HG03196 (cell line): Measurements from ENCODE around the gene LIN54.
"Not testable (repeated sequence)": the region's sequence is repeated elsewhere in the genome, so short reads cannot be mapped to it uniquely, and the experiment has no call there.

Experiments
- ATAC-seq: cut with Tn5 transposase; IDR thresholded peaks from one replicate; pipeline ENCODE4 v1.9.1; 2021; ENCODE audit not compliant: unreplicated experiment

Gene LIN54

DNA sequence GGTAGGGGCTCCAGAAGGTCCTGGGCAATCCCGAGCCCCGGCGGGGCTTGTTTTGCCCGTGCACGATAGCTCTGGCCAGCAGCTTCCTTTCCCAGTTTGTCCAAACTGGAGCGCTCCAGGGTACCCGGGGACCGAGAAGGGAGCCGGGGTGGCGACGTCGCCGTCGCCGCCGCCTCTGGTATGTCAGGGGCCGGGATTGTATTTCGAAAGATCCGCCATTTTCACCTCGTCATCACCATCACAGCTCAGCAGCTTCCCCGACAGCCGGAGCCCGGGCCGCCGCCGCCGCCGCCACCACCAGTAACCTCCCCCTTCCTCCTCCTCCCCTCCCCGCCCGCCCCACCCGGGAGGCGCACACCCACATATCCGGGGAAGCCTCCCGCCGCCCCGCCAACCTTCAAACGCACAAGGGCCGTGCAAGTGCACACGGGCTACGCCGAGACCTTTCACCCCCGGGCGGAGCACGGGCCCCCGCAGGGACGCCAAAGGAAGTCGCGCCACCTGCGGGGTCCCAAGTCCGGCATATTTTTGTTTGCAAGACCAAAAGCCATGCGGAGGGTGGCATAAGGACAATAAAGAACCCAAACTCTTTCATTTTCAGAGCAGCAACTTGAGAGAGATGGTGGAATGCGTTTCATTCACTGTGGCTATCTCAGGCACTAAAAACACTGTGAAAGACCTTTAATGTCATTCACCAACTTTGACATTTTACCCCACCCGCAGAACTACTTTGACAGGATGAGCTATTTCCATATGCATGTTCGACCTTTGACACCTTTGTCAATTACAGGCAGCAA lies at the start of gene LIN54:
LIN54 (minus strand) TSS at position 302 of the 797 bp plus-strand sequence. CDS start 25,979 bp downstream, outside the sequence.
- ATAC-seq = peak; percentile 45

- no peak for ATAC-seq
Observed at GRCh38 chr4:83054928-83055327, 44.3 kb upstream of the LIN54 start.

- ATAC-seq = not testable (repeated sequence)
Observed at GRCh38 chr4:83048781-83049180, 38.2 kb upstream of the LIN54 start.

DNA sequence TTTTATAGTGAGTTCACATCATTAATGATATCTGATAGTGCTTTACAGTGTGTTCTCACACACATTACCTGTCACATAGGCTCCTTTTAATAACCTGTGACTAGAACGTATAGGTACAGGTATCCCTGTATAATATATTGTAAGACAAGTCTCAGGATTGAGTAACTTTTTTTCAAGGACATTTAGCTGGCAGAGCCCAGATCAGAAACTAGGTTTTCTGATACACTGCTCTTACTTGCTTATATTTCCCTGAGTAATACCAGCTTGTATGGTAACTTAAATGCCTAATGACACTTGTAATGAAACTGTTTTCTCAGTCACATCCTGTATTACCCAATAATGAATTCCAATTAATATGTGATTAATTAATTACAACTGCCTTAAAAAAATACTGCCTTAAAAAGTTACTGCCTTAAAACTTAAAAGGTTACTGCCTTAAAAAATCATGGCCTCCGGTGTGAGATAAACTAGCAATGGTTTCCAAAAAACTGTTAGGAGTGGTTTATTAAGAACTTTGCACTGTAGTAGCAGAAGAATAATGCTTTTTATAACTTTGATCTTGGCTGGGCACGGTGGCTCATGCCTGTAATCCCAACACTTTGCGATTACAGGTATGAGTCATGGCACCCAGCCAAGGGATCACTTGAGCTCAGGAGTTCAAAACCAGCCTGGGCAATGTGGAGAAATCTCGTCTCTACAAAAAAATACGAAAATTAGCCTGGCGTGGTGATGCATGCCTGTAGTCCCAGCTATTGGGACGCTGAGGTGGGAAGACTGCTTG lies 36.3 kb upstream of the LIN54 start:
- ATAC-seq = no peak

DNA sequence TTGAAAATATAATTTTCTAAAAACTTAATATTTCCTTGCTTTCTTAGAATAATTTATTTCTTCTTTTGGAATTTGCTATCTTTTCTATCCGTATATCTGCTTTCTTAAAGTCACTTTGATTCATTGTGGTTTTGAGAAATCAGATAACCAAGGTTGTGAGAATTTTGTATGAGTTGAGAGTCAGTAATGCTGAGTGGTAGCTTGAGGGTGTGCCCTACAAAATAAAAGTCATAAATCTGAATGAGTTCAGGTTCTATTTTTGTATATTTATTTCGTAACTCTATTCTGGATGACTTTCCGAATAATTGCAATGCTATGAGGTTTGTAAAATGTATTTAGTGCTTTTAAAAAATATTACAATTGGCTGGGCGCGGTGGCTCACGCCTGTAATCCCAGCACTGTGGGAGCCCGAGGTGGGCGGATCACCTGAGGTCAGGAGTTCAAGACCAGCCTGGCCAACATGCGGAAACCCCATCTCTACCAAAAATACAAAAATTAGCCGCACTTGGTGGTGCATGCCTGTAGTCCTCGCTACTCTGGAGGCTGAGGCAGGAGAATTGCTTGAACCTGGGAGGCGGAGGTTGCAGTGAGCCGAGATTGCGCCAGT lies 33.3 kb upstream of the LIN54 start:
- no peak for ATAC-seq

DNA sequence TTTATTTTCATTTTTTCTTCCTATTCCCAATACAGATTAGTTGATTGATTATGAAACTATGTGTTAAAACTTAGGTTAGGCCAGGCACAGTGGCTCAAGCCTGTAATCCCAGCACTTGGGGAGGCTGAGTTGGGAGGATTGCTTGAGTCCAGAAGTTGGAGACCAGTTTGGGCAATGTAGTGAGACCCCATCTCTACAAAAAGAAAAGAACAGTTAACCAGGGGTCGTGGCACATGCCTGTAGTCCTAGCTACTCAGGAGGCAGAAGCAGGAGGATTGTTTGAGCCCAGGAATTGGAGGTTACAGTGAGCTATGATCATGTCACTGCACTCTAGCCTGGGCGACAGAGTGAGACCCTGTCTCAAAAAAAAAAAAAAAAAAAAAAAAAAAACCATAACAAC lies 32.5 kb upstream of the LIN54 start:
- not testable (repeated sequence) for ATAC-seq

GRCh38 chr4:83040269-83040668 lies 29.6 kb upstream of the LIN54 start:
- no peak for ATAC-seq

DNA sequence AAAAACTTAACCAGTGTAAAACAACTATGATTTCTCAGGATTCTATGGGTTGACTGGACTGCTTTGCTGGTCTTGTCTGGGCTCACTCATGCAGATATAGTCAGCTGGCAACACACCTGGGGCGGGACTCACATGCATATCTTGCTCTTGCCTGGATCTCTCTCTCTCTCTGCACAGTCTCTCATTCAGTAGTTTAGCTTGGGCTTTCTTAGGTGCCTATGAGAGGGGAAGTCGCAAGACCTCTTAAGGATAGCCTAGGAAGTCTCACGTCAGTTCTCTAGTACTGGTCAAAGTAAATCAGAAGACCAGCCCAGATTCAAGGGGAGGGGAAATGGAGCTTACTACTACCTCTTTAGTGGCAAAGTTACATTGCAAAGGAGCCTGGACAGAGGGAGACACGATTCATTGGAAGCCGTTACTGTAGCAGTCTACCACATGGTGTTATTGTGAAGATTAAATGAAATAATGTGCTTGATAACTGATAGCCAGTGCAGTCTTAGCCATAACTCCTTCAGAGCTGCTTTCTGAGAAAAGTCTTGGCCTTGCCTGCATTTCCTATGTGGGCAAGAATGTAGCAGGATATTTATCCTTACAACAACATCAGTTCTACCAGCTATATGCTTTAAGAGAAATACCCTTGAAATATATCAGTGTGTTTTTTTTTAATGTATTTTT lies 26.5 kb upstream of the LIN54 start:
- no peak for ATAC-seq

DNA sequence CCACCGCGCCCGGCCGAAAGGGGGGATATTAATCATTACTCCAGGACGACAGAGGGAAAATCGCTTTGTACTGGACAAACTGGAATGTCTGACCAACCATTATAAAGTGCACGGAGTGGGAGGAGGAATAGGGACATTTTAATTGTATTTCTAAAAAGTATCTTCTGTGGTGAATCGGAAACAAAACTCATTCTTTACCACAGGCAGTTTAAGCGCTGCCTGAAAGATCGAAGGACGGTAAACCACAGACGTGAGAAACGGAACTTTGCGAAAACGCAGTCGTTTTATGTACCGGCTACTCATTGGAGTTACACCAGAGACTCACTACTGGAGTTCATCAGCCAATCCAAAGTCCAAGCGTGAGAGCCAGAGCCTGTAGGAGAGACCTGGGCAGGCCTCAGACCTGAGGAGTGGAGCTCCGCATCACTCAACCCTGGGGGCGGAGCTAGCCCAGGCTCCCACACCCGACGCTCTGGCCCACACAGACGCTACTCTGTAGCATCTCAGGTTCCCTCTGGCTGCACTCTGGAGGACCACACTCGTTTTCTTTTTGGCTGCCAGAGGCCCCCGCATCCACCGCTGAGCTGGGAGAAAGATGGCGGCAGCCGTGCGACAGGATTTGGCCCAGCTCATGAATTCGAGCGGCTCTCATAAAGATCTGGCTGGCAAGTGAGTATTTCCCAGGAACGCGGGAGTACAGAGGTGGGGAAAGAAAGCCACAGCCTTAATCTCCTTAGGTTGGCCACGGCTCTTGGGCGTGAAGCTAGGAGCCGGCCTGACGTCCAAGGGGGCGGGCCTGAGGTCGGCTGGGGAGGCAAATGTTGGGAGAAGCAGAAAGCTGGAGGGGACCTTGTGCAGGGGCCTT lies 24.2 kb upstream of the LIN54 start, which contains the start of gene COPS4:
COPS4 (plus strand) TSS at position 554 of the 865 bp plus-strand sequence; CDS start at position 596, 42 bp downstream.
- peak; percentile 99 for ATAC-seq

DNA sequence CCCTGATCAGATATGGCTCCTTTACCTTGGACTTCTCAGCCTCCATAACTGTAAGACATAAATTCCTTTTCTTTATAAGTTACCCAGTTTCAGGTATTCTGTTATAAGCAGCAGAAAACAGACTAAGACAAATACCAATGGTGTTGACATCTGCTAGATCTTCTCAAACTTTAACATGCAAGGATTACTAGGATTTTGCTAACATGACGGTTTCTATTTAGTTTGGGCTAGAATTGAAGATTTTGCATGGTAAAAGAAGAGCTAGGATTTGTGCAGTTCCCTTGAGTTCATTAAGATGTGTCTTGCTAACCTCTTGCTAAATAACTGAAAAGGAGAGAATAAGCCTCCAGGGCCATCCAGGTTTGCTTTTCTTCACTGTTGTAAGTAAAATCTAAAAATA lies 19.1 kb upstream of the LIN54 start:
- no peak for ATAC-seq

- no peak for ATAC-seq
Observed at GRCh38 chr4:83028976-83029375, 18.4 kb upstream of the LIN54 start.

DNA sequence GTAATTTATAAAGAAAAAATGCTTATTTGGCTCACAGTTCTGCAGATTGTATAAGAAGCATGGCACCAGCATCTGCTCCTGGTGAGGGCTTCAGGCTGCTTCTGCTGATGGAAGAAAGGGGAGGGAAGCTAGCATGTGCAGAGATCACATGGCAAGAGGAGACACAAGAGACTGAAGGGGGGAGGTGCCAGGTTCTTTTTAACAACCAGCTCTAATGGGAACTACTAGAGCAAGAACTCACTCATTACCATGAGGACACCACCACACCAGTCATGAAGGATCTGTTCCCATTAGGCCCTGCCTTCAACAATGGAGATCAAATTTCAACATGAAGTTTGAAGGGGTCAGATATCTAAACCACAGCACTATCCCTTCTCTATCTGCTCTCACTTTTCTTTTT lies 14.9 kb upstream of the LIN54 start:
- no peak for ATAC-seq

GRCh38 chr4:83024233-83024632 lies 13.6 kb upstream of the LIN54 start:
- ATAC-seq = no peak

GRCh38 chr4:83023599-83023998 lies 13.0 kb upstream of the LIN54 start:
- not testable (repeated sequence) for ATAC-seq

DNA sequence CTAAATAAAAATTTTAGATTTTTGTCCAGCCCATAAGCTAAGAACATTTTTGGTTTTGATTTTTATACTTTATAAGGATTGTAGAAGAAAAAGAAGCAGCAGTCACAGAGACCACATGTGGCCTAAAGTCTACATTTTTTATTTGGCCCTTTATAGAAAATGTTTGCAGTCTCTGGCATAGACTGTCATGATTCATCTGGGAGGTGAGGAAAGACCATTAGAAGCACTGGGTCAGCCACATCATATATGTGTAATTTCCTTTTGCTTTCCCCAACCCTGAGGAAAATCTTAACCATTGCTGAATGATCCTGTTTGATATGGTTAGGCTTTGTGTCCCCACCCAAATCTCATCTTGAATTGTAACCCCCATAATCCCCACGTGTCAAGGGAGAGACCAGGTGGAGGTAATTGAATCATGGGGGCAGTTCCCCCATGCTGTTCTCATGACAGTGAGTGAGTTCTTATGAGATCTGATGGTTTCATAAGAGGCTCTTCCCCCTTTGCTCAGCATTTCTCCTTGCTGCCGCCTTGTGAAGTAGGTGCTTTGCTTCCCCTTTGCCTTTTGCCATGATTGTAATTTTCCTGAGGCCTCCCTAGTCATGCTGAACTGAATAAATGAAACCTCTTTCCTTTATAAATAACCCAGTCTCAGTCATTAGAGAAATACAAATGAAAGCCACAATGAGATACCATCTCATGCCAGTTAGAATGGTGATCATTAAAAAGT lies 12.3 kb upstream of the LIN54 start:
- no peak for ATAC-seq

GRCh38 chr4:83019794-83020494 lies 9.3 kb upstream of the LIN54 start:
- ATAC-seq = no peak

DNA sequence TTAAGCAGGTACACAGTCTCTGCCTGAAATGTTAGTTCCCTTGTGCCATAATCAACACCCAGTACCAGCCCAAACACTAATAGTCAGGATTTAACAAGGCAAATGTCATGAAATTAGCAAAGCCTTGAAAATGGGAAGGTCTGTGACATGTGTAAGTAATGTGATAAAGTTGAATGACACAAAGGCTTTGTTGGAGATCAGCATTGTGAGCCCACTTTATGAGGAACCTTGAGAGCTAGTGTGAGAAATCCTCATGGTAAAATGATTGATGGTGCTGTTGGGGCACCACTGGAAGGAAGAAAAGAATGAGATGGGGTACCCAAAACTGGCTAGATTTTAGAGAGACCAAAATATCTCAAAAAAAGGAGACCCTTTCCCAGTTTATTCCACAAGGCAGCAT lies 3.3 kb upstream of the LIN54 start:
- no peak for ATAC-seq

DNA sequence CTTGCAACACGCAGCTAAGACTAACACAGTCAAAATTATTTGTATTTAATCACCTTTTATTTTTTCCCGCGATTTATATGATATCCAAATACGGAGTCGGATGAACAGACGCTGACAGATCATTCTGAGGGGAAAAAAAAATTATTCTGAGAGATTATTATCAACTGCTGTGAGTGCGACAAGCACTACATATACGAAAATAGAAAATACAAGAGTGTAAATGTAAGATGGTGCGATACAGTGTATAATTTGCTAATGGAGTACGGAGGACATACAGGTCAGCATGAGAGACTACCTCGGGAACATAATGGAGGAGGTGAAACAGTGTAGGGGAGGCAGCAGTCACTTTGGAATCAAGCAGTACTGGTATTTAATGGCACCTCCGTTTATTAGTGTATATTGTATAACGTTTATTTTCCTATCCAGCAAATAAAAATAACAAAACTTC lies 2.8 kb upstream of the LIN54 start:
- ATAC-seq = no peak
